ENCODE measurements around the gene UBE2O. TPM values are rescaled to one million over a fixed set of nuclear protein-coding genes. Genes with fewer than 3 reads are reported as not detected.

UBE2O gene
- total RNA-seq, 2 donors from 2014 or later = 45.4 to 46.5 TPM

DNA sequence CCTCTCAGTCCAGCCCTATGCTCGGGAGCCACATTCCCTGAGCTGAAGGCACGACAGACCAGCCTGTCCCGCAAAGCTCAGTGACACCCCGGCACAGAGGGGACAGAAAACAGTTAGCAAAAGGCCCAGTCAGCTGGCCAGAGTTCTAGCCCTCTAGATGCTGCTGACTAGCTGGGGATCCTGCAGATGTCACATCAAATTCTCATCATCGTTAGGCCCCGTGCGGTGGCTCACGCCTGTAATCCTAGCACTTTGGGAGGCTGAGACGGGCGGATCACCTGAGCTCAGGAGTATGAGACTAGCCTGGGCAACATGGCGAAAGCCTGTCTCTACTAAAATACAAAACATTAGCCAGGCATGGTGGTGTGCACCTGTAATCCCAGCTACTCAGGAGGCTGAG is 17.2 kb downstream of the UBE2O start:
- H3K27me3 Mint-ChIP-seq (ENCODE audit: insufficient read depth) = no peaks in the 10 kb centered on the region
- DNase-seq = no peak
- H3K9ac ChIP-seq (ENCODE audit: extremely low read depth, low read length, poor library complexity, severe bottlenecking) = no peak overlapping the region
- TF ChIP-seq, protein P1, sequence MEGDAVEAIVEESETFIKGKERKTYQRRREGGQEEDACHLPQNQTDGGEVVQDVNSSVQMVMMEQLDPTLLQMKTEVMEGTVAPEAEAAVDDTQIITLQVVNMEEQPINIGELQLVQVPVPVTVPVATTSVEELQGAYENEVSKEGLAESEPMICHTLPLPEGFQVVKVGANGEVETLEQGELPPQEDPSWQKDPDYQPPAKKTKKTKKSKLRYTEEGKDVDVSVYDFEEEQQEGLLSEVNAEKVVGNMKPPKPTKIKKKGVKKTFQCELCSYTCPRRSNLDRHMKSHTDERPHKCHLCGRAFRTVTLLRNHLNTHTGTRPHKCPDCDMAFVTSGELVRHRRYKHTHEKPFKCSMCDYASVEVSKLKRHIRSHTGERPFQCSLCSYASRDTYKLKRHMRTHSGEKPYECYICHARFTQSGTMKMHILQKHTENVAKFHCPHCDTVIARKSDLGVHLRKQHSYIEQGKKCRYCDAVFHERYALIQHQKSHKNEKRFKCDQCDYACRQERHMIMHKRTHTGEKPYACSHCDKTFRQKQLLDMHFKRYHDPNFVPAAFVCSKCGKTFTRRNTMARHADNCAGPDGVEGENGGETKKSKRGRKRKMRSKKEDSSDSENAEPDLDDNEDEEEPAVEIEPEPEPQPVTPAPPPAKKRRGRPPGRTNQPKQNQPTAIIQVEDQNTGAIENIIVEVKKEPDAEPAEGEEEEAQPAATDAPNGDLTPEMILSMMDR (conservative IDR thresholded peaks at IDR 0.05) = no peak
- no peak overlapping the region for H3K4me3 ChIP-seq (ENCODE audit: low read length)
- H3K36me3 ChIP-seq (ENCODE audit: control insufficient read depth, insufficient read depth, low read length) = peaks cover 8% of the 10 kb centered on the region
- H3K9me3 ChIP-seq (ENCODE audit: control insufficient read depth, low read length) = no peaks in the 10 kb centered on the region
- peak overlapping the region; percentile 64 for H3K27ac Mint-ChIP-seq
- peaks cover 41% of the 10 kb centered on the region for H3K4me1 Mint-ChIP-seq
- no peak overlapping the region for H3K4me3 Mint-ChIP-seq
- no peaks in the 10 kb centered on the region for H3K9me3 Mint-ChIP-seq
- peaks cover 2% of the 10 kb centered on the region for H3K4me1 ChIP-seq (ENCODE audit: control insufficient read depth, insufficient read depth, low read length)
- WGBS, 2 experiments (ENCODE audit: insufficient coverage in 1 of 2, insufficient read length in 1 of 2) = 92 to 93% methylated on average over 11 of the region's 11 CpGs
- H3K27me3 ChIP-seq (ENCODE audit: control insufficient read depth, insufficient read depth, low read length, poor library complexity, severe bottlenecking) = no peaks in the 10 kb centered on the region
- H3K36me3 Mint-ChIP-seq (ENCODE audit: low read depth) = peaks cover 7% of the 10 kb centered on the region
- no peak overlapping the region for H3K27ac ChIP-seq (ENCODE audit: low read depth, low read length)

- Histone ChIP-seq H3K9ac (ENCODE audit: extremely low read depth, low read length, poor library complexity, severe bottlenecking) (no peak overlapping the region), H3K36me3 (ENCODE audit: control insufficient read depth, insufficient read depth, low read length) (peaks cover 8% of the 10 kb centered on the region), H3K4me1 (ENCODE audit: control insufficient read depth, insufficient read depth, low read length) (no peaks in the 10 kb centered on the region), H3K9me3 (ENCODE audit: control insufficient read depth, low read length) (no peaks in the 10 kb centered on the region), H3K27me3 (ENCODE audit: control insufficient read depth, insufficient read depth, low read length, poor library complexity, severe bottlenecking) (no peaks in the 10 kb centered on the region), H3K4me3 (ENCODE audit: low read length) (no peak overlapping the region), H3K27ac (ENCODE audit: low read depth, low read length) (no peak overlapping the region)
- Mint-ChIP-seq H3K4me3 (no peak overlapping the region), H3K9me3 (no peaks in the 10 kb centered on the region), H3K27ac (no peak overlapping the region), H3K36me3 (ENCODE audit: low read depth) (peaks cover 9% of the 10 kb centered on the region), H3K27me3 (ENCODE audit: insufficient read depth) (no peaks in the 10 kb centered on the region), H3K4me1 (peaks cover 45% of the 10 kb centered on the region)
- 92 to 100% methylated on average over 4 to 7 of the region's 7 CpGs for WGBS, 2 experiments (ENCODE audit: insufficient coverage in 1 of 2, insufficient read length in 1 of 2)
- TF ChIP-seq, protein P1 (conservative IDR thresholded peaks at IDR 0.05) = no peak
- no peak for DNase-seq
Measured at GRCh38 chr17:76434870-76435269, 18.1 kb downstream of the UBE2O start.

DNA sequence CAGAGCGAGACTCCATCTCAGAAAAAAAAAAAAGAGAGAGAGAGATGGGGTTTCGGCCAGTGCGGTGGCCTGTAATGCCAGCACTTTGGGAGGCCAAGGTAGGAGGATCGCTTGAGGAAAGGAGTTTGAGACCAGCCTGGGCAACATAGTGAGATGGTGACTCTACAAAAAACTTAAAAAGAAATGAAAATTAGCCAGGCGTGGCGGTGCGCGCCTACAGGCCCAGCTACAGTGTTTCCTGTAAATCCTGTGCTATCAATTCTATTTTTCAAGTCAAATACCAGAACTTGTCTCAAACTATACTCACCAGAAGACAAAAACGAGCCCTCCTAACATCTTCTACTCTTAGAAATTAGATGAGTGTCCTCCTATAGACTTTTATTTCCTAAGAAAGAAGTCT is 19.3 kb downstream of the UBE2O start:
- Mint-ChIP-seq H3K27ac (peak overlapping the region; percentile 53), H3K4me3 (no peak overlapping the region), H3K36me3 (ENCODE audit: low read depth) (peaks cover 11% of the 10 kb centered on the region), H3K9me3 (no peaks in the 10 kb centered on the region), H3K27me3 (ENCODE audit: insufficient read depth) (no peaks in the 10 kb centered on the region), H3K4me1 (peaks cover 37% of the 10 kb centered on the region)
- H3K4me1 ChIP-seq (ENCODE audit: control insufficient read depth, insufficient read depth, low read length) = no peaks in the 10 kb centered on the region
- H3K9me3 ChIP-seq (ENCODE audit: control insufficient read depth, low read length) = no peaks in the 10 kb centered on the region
- H3K9ac ChIP-seq (ENCODE audit: extremely low read depth, low read length, poor library complexity, severe bottlenecking) = no peak overlapping the region
- H3K4me3 ChIP-seq (ENCODE audit: low read length) = no peak overlapping the region
- no peak overlapping the region for H3K27ac ChIP-seq (ENCODE audit: low read depth, low read length)
- H3K27me3 ChIP-seq (ENCODE audit: control insufficient read depth, insufficient read depth, low read length, poor library complexity, severe bottlenecking) = no peaks in the 10 kb centered on the region
- peaks cover 8% of the 10 kb centered on the region for H3K36me3 ChIP-seq (ENCODE audit: control insufficient read depth, insufficient read depth, low read length)
- TF ChIP-seq, protein P1 (conservative IDR thresholded peaks at IDR 0.05) = no peak
- 96 to 97% methylated on average over 7 to 9 of the region's 9 CpGs for WGBS, 2 experiments (ENCODE audit: insufficient coverage in 1 of 2, insufficient read length in 1 of 2)
- DNase-seq = no peak

Measured in endodermal cell (in vitro differentiated cells).